Measurements from ENCODE around the gene ANO9. TPM values are rescaled to one million over a fixed set of nuclear protein-coding genes. Genes with fewer than 3 reads are reported as not detected.

The ANO9 gene
- total RNA-seq, 1 experiment from 2014 or later, result 85.5 TPM

DNA sequence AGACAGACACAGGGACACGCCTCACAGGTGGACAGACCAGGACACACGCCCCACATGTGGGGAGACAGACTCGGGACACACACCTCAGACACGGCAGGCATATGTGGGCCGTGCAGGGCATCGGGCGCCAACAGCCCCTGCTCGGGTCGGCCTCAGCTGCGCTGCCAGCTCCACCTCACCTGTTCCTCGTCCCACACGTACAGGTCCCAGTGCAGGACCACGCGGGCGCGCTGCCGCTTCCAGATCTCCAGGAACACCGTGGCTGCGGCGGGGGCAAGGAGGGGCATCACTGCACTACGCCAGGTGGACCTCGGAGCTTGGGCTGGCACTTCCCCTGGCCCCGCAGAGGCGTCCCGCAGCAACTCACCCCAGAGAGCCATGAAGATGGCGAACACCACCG lies 12.4 kb downstream of the ANO9 start:
- Histone ChIP-seq H3K27me3 (replicated peaks; ENCODE audit: control insufficient read depth, insufficient read depth, low read length) (no peaks in the 10 kb centered on the region), H3K4me3 (ENCODE audit: low read depth, low read length) (no peak overlapping the region), H3K9me3 (no peaks in the 10 kb centered on the region), H3K36me3 (ENCODE audit: control insufficient read depth, insufficient read depth, low read length) (peaks cover 2% of the 10 kb centered on the region; the same call in 1 of the 2 replicates), H3K4me1 (no peaks in the 10 kb centered on the region)
- Mint-ChIP-seq H3K4me1 (ENCODE audit: low read depth, unreplicated experiment) (no peaks in the 10 kb centered on the region), H3K9me3 (ENCODE audit: unreplicated experiment) (no peaks in the 10 kb centered on the region), H3K36me3 (ENCODE audit: insufficient read depth, unreplicated experiment) (peaks cover 48% of the 10 kb centered on the region), H3K27ac (ENCODE audit: unreplicated experiment) (no peak overlapping the region), H3K27me3 (ENCODE audit: insufficient read depth, unreplicated experiment) (no peaks in the 10 kb centered on the region), H3K4me3 (ENCODE audit: unreplicated experiment) (no peak overlapping the region)
- TF ChIP-seq, protein P1, sequence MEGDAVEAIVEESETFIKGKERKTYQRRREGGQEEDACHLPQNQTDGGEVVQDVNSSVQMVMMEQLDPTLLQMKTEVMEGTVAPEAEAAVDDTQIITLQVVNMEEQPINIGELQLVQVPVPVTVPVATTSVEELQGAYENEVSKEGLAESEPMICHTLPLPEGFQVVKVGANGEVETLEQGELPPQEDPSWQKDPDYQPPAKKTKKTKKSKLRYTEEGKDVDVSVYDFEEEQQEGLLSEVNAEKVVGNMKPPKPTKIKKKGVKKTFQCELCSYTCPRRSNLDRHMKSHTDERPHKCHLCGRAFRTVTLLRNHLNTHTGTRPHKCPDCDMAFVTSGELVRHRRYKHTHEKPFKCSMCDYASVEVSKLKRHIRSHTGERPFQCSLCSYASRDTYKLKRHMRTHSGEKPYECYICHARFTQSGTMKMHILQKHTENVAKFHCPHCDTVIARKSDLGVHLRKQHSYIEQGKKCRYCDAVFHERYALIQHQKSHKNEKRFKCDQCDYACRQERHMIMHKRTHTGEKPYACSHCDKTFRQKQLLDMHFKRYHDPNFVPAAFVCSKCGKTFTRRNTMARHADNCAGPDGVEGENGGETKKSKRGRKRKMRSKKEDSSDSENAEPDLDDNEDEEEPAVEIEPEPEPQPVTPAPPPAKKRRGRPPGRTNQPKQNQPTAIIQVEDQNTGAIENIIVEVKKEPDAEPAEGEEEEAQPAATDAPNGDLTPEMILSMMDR (IDR thresholded peaks at IDR 0.05; ENCODE audit: insufficient read depth in 1 of 2, low read depth in 1 of 2, low read length in 1 of 2, severe bottlenecking in 1 of 2, unreplicated experiment in 1 of 2), result no peak
- intact Hi-C loops (cut with micrococcal nuclease; ENCODE audit: unreplicated experiment), result no loop called here
- no TSS peak for BruUV-seq (replicated peaks)
- CTCF ChIA-PET, result no interaction called here
- POLR2A ChIA-PET, result no interaction called here
- DNase-seq, result no peak

DNA sequence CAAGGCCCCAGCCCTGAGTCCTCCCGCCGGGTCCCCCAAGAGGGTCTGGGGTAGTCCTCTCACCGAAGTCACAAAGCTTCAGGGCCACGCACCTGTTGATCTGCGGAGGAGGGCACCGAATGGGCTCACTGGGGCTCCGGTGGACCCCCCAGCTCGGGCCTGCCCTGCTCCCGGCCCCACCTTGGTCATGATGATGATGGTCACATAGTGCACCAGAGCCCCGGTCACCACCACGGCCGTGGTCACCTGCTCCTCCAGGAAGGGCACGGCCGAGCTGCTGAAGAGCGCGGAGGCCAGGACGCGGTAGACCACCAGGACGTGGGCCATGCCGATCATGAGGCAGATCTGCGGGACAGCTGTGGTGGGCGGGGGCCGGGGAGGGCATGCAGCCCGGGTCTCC lies 13.5 kb downstream of the ANO9 start:
- Mint-ChIP-seq H3K27ac (ENCODE audit: unreplicated experiment) (no peak overlapping the region), H3K4me1 (ENCODE audit: low read depth, unreplicated experiment) (no peaks in the 10 kb centered on the region), H3K4me3 (ENCODE audit: unreplicated experiment) (no peak overlapping the region), H3K27me3 (ENCODE audit: insufficient read depth, unreplicated experiment) (no peaks in the 10 kb centered on the region), H3K36me3 (ENCODE audit: insufficient read depth, unreplicated experiment) (peaks cover 51% of the 10 kb centered on the region), H3K9me3 (ENCODE audit: unreplicated experiment) (no peaks in the 10 kb centered on the region)
- CTCF ChIA-PET, result interaction anchor here (1.1 kb wide), 1 partner anchor 41 kb away, joined by 3 read pairs; no protein-coding TSS in a partner anchor
- intact Hi-C loops (cut with micrococcal nuclease; ENCODE audit: unreplicated experiment), result no loop called here
- POLR2A ChIA-PET, result no interaction called here
- BruUV-seq (replicated peaks), result no TSS peak
- Histone ChIP-seq H3K36me3 (ENCODE audit: control insufficient read depth, insufficient read depth, low read length) (peaks cover 2% of the 10 kb centered on the region; the same call in 1 of the 2 replicates), H3K27me3 (replicated peaks; ENCODE audit: control insufficient read depth, insufficient read depth, low read length) (no peaks in the 10 kb centered on the region), H3K4me3 (ENCODE audit: low read depth, low read length) (no peak overlapping the region), H3K9me3 (no peaks in the 10 kb centered on the region), H3K4me1 (peaks cover 1% of the 10 kb centered on the region)
- TF ChIP-seq, protein P1 (IDR thresholded peaks at IDR 0.05; ENCODE audit: insufficient read depth in 1 of 2, low read depth in 1 of 2, low read length in 1 of 2, severe bottlenecking in 1 of 2, unreplicated experiment in 1 of 2), result no peak
- DNase-seq, result no peak

DNA sequence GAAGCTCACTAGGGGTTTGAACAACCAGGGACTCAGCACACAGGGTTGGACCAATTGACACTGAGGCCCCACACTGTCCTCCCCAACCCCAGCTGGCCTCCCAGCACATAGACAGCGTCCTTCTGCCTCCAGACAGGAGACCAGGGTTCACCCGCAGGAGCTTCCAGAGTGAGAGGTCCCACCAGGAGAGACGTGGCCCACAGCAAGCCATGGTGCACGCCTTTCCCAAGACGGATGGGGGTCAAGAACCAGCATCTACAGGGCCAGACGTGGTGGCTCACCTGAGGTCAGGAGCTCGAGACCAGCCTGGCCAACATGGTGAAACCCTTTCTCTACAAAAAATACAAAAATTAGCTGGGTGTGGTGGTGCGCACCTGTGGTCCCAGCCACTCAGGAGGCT lies 15.0 kb downstream of the ANO9 start:
- BruUV-seq (replicated peaks), result no TSS peak
- Mint-ChIP-seq H3K9me3 (ENCODE audit: unreplicated experiment) (no peaks in the 10 kb centered on the region), H3K4me1 (ENCODE audit: low read depth, unreplicated experiment) (peaks cover 7% of the 10 kb centered on the region), H3K36me3 (ENCODE audit: insufficient read depth, unreplicated experiment) (peaks cover 44% of the 10 kb centered on the region), H3K27ac (ENCODE audit: unreplicated experiment) (no peak overlapping the region), H3K27me3 (ENCODE audit: insufficient read depth, unreplicated experiment) (no peaks in the 10 kb centered on the region), H3K4me3 (ENCODE audit: unreplicated experiment) (no peak overlapping the region)
- CTCF ChIA-PET, result no interaction called here
- TF ChIP-seq, protein P1 (IDR thresholded peaks at IDR 0.05; ENCODE audit: insufficient read depth in 1 of 2, low read depth in 1 of 2, low read length in 1 of 2, severe bottlenecking in 1 of 2, unreplicated experiment in 1 of 2), result no peak
- Histone ChIP-seq H3K9me3 (no peaks in the 10 kb centered on the region), H3K4me3 (ENCODE audit: low read depth, low read length) (no peak overlapping the region), H3K36me3 (ENCODE audit: control insufficient read depth, insufficient read depth, low read length) (peaks cover 4% of the 10 kb centered on the region; the same call in 1 of the 2 replicates), H3K27me3 (replicated peaks; ENCODE audit: control insufficient read depth, insufficient read depth, low read length) (no peaks in the 10 kb centered on the region), H3K4me1 (peaks cover 16% of the 10 kb centered on the region)
- POLR2A ChIA-PET, result no interaction called here
- no peak for DNase-seq
- intact Hi-C loops (cut with micrococcal nuclease; ENCODE audit: unreplicated experiment), result no loop called here
